ENCODE data around the gene ANKRD37. TPM values are rescaled to one million over a fixed set of nuclear protein-coding genes. Genes with fewer than 3 reads are reported as not detected.

The ANKRD37 gene
- total RNA-seq, 1 experiment from 2014 or later = 5.5 TPM

GRCh38 chr4:185387957-185388356, 8.7 kb upstream of the ANKRD37 start:
- intact Hi-C loops (cut with micrococcal nuclease) = no loop called here
- no peak for TF ChIP-seq CTCF (IDR thresholded peaks at IDR 0.05; ENCODE audit: unreplicated experiment)
- ChIA-PET CTCF (interaction anchor here (1.0 kb wide), 1 partner anchor 48 kb away, joined by 3 read pairs; no protein-coding TSS in a partner anchor), POLR2A (no interaction called here)
- H3K4me3 Mint-ChIP-seq (ENCODE audit: unreplicated experiment) = no peak overlapping the region
- no TSS peak for BruUV-seq (replicated peaks)
- no peak for DNase-seq (ENCODE audit: unreplicated experiment)
- H3K27ac Mint-ChIP-seq (ENCODE audit: low read depth, unreplicated experiment) = no peak overlapping the region
- peaks cover 4% of the 10 kb centered on the region for H3K36me3 Mint-ChIP-seq (ENCODE audit: insufficient read depth, unreplicated experiment)
- no peaks in the 10 kb centered on the region for H3K27me3 Mint-ChIP-seq (ENCODE audit: insufficient read depth, unreplicated experiment)
- H3K4me1 Mint-ChIP-seq (ENCODE audit: insufficient read depth, unreplicated experiment) = no peaks in the 10 kb centered on the region
- H3K9me3 Mint-ChIP-seq (ENCODE audit: unreplicated experiment) = no peaks in the 10 kb centered on the region

- ChIA-PET POLR2A (no interaction called here), CTCF (interaction anchor here (1.2 kb wide), 1 partner anchor 103 kb away, joined by 3 read pairs; no protein-coding TSS in a partner anchor)
- H3K4me1 Mint-ChIP-seq (ENCODE audit: insufficient read depth, unreplicated experiment) = peaks cover 7% of the 10 kb centered on the region
- H3K9me3 Mint-ChIP-seq (ENCODE audit: unreplicated experiment) = no peaks in the 10 kb centered on the region
- no peak for DNase-seq (ENCODE audit: unreplicated experiment)
- no peak for TF ChIP-seq CTCF (IDR thresholded peaks at IDR 0.05; ENCODE audit: unreplicated experiment)
- H3K36me3 Mint-ChIP-seq (ENCODE audit: insufficient read depth, unreplicated experiment) = peaks cover 10% of the 10 kb centered on the region
- no peak overlapping the region for H3K27ac Mint-ChIP-seq (ENCODE audit: low read depth, unreplicated experiment)
- H3K4me3 Mint-ChIP-seq (ENCODE audit: unreplicated experiment) = no peak overlapping the region
- intact Hi-C loops (cut with micrococcal nuclease) = no loop called here
- H3K27me3 Mint-ChIP-seq (ENCODE audit: insufficient read depth, unreplicated experiment) = no peaks in the 10 kb centered on the region
- no TSS peak for BruUV-seq (replicated peaks)
Observed at GRCh38 chr4:185390941-185391340, 5.7 kb upstream of the ANKRD37 start.

DNA sequence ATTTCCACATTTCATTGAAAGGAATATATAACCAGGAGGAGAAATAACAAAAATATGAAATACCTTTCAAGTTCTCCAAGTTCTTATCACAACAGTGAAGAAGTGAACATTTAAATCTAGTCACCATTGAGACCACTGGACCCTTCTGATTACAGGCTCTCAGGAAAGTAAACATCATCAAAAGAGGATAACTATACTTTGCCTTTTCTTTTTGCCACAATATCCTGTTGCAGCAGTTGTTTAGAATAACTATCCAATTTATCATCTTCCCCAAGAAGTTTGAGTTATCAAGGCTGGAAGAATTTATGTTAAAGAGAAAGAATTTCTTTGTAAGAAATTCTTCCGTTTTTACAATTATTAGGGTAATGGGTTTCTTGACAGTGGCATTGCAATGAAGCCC, 4.5 kb upstream of the ANKRD37 start:
- no peak for DNase-seq (ENCODE audit: unreplicated experiment)
- no peak overlapping the region for H3K27ac Mint-ChIP-seq (ENCODE audit: low read depth, unreplicated experiment)
- intact Hi-C loops (cut with micrococcal nuclease) = no loop called here
- no peaks in the 10 kb centered on the region for H3K27me3 Mint-ChIP-seq (ENCODE audit: insufficient read depth, unreplicated experiment)
- no peak overlapping the region for H3K4me3 Mint-ChIP-seq (ENCODE audit: unreplicated experiment)
- H3K9me3 Mint-ChIP-seq (ENCODE audit: unreplicated experiment) = no peaks in the 10 kb centered on the region
- BruUV-seq (replicated peaks) = no TSS peak
- peaks cover 15% of the 10 kb centered on the region for H3K36me3 Mint-ChIP-seq (ENCODE audit: insufficient read depth, unreplicated experiment)
- peaks cover 7% of the 10 kb centered on the region for H3K4me1 Mint-ChIP-seq (ENCODE audit: insufficient read depth, unreplicated experiment)
- CTCF ChIA-PET = no interaction called here
- POLR2A ChIA-PET = interaction anchor here (0.6 kb wide), 1 partner anchor 162 kb away, joined by 5 read pairs; no protein-coding TSS in a partner anchor
- no peak for TF ChIP-seq CTCF (IDR thresholded peaks at IDR 0.05; ENCODE audit: unreplicated experiment)

- Mint-ChIP-seq H3K36me3 (ENCODE audit: insufficient read depth, unreplicated experiment) (peaks cover 29% of the 10 kb centered on the region), H3K9me3 (ENCODE audit: unreplicated experiment) (no peaks in the 10 kb centered on the region), H3K27ac (ENCODE audit: low read depth, unreplicated experiment) (peak overlapping the region; percentile 99), H3K4me3 (ENCODE audit: unreplicated experiment) (peak overlapping the region; percentile 88), H3K4me1 (ENCODE audit: insufficient read depth, unreplicated experiment) (peaks cover 7% of the 10 kb centered on the region), H3K27me3 (ENCODE audit: insufficient read depth, unreplicated experiment) (no peaks in the 10 kb centered on the region)
- intact Hi-C loops (cut with micrococcal nuclease) = loop anchor here (1.0 to 5.0 kb wide), 2 partner anchors 184 to 203 kb away; no protein-coding TSS in a partner anchor
- BruUV-seq (replicated peaks) = no TSS peak
- ChIA-PET POLR2A (interaction anchor here (0.5 to 6.7 kb wide), 8 partner anchors 9 to 662 kb away, joined by 3 to 81 read pairs (median 15); partner anchors contain the start of genes CFAP97, SNX25 and UFSP2), CTCF (no interaction called here)
- DNase-seq (ENCODE audit: unreplicated experiment) = no peak
- TF ChIP-seq CTCF (IDR thresholded peaks at IDR 0.05; ENCODE audit: unreplicated experiment) = no peak
Observed at GRCh38 chr4:185394568-185395237, 1.9 kb upstream of the ANKRD37 start.
